ENCODE measurements around the gene ADAM19.

GRCh38 chr5:157616785-157617184 is 41.2 kb upstream of the ADAM19 start:
- TF ChIP-seq CTCF (conservative IDR thresholded peaks at IDR 0.05; ENCODE audit: low read length), result no peak
- no peak for TF ChIP-seq EZH2phosphoT487 (IDR thresholded peaks at IDR 0.05; ENCODE audit: borderline replicate concordance, low read depth, low read length)
